Right lung (tissue), 10 donors: ENCODE measurements around the gene FABP6. TPM values are rescaled to one million over a fixed set of nuclear protein-coding genes. Genes with fewer than 3 reads are reported as not detected.
A peak's percentile ranks its signal among the peaks of the same experiment; 100 is the strongest.
"Not testable (repeated sequence)": the region's sequence is repeated elsewhere in the genome, so short reads cannot be mapped to it uniquely, and the experiment has no call there.

Experiments used
- DNase-seq, 2 donors: peaks; one replicate each; pipeline ENCODE4 v3.0.0-alpha.2; 2013
- long read RNA-seq, 8 donors: transcript quantifications; one replicate each; lab custom pipeline, GENCODE V29; 2026
- polyA plus RNA-seq, 5 donors: library from polyadenylated mRNA; unstranded; fragments of 120-200 nt; gene quantifications; one replicate each; pipeline versions ENCODE4 v1.2.1 to v1.2.3, GENCODE V29; 2013; ENCODE audit warnings: inconsistent platforms in 1 of 5, low replicate concordance in 1 of 5; ENCODE audit not compliant: insufficient read length in 5 of 5, insufficient read depth in 1 of 5

Gene FABP6
- polyA plus RNA-seq = 1 to 10 TPM in 4 of 5 donors, under 1 TPM in 1; 0.40 to 7.3 (median 4.4) TPM
- long read RNA-seq, donor 1, partial matches to known transcripts = 0 of 3 reads
- long read RNA-seq, donor 1, other reads (novel, unspliced or antisense) = 0 of 3 reads
- long read RNA-seq, donor 2 = 0 reads
- long read RNA-seq, donor 3, partial matches to known transcripts = 0 of 2 reads
- long read RNA-seq, donor 3, other reads (novel, unspliced or antisense) = 0 of 2 reads
- long read RNA-seq, donor 4, partial matches to known transcripts = 0 of 1 reads
- long read RNA-seq, donor 4, other reads (novel, unspliced or antisense) = 0 of 1 reads
- long read RNA-seq, donor 5 = 0 reads
- long read RNA-seq, donor 6, partial matches to known transcripts = 0 of 2 reads
- long read RNA-seq, donor 6, other reads (novel, unspliced or antisense) = 0 of 2 reads
- long read RNA-seq, donor 7, partial matches to known transcripts = 0 of 3 reads
- long read RNA-seq, donor 7, other reads (novel, unspliced or antisense) = 0 of 3 reads
- long read RNA-seq, donor 8 = 0 reads

- DNase-seq = no peak
Measured at GRCh38 chr5:160229190-160229742, at the start of gene FABP6. Gene FABP6, plus strand, starts transcription at chr5:160229506. Its CDS starts 52 bp downstream, at chr5:160229558.

- DNase-seq = no peak
Measured at GRCh38 chr5:160180931-160181330, 48.4 kb upstream of the FABP6 start.

- DNase-seq = no peak
Measured at GRCh38 chr5:160181965-160182622, 47.2 kb upstream of the FABP6 start.

GRCh38 chr5:160183075-160183474, 46.2 kb upstream of the FABP6 start:
- DNase-seq = no peak

- DNase-seq = no peak
Measured at GRCh38 chr5:160185626-160186360, 43.5 kb upstream of the FABP6 start.

GRCh38 chr5:160186480-160186879, 42.8 kb upstream of the FABP6 start:
- no peak for DNase-seq

- no peak for DNase-seq
Measured at GRCh38 chr5:160187091-160187490, 42.2 kb upstream of the FABP6 start.

GRCh38 chr5:160188141-160189015, 40.9 kb upstream of the FABP6 start:
- DNase-seq = peak; percentile 72 to 82

- no peak for DNase-seq
Measured at GRCh38 chr5:160192424-160192823, 36.9 kb upstream of the FABP6 start.

GRCh38 chr5:160193076-160193475, 36.2 kb upstream of the FABP6 start:
- not testable (repeated sequence) for DNase-seq

GRCh38 chr5:160193790-160194189, 35.5 kb upstream of the FABP6 start:
- not testable (repeated sequence) for DNase-seq

GRCh38 chr5:160197341-160198144, 31.8 kb upstream of the FABP6 start:
- DNase-seq = peak; percentile 41 to 53

- DNase-seq = no peak
Measured at GRCh38 chr5:160198146-160198545, 31.2 kb upstream of the FABP6 start.

- no peak for DNase-seq
Measured at GRCh38 chr5:160198841-160199409, 30.4 kb upstream of the FABP6 start.

- peak; percentile 60 to 72 for DNase-seq
Measured at GRCh38 chr5:160199410-160199911, 29.8 kb upstream of the FABP6 start.

- DNase-seq = no peak
Measured at GRCh38 chr5:160207061-160207460, 22.2 kb upstream of the FABP6 start.

GRCh38 chr5:160209917-160210316, 19.4 kb upstream of the FABP6 start:
- DNase-seq = no peak

- DNase-seq = no peak
Measured at GRCh38 chr5:160210606-160211005, 18.7 kb upstream of the FABP6 start.

- no peak for DNase-seq
Measured at GRCh38 chr5:160211352-160211751, 18.0 kb upstream of the FABP6 start.
